ENCODE measurements around the gene C2orf72.

- TF ChIP-seq CTCF (IDR thresholded peaks at IDR 0.05) = no peak
- no peak for TF ChIP-seq POLR2A (IDR thresholded peaks at IDR 0.05)
Observed at GRCh38 chr2:230996661-230997060, 40.7 kb upstream of the C2orf72 start.

Measured in heart left ventricle (tissue), 13 donors.